Stimulated activated CD8-positive, alpha-beta memory T cell treated with anti-CD3 and anti-CD28 coated beads, Interleukin-12 subunit alpha, Interleukin-12 subunit beta, amount 100 ng/mL, for 4 hours (primary cell): ENCODE data around the gene GRIN1.

Experiments used
- DNase-seq: peaks from one replicate; pipeline ENCODE4 v3.0.0-alpha.2; 2020; ENCODE audit warnings: low read depth

The GRIN1 gene

GRCh38 chr9:137217276-137218211 is 78.6 kb downstream of the GRIN1 start:
- DNase-seq, result no peak

- no peak for DNase-seq
Observed at GRCh38 chr9:137218212-137218753, 79.3 kb downstream of the GRIN1 start.
